ENCODE measurements around the gene XAB2.

The XAB2 gene

GRCh38 chr19:7629347-7630054, at the start of gene XAB2, which contains the start of gene PET100:
Gene XAB2 (minus strand): TSS chr19:7629545. CDS start chr19:7629527, 18 bp downstream.
Gene PET100 (plus strand): TSS chr19:7629793. CDS start chr19:7629834, 41 bp downstream.
- peak; percentile 43; the same call in 1 of the 2 replicates for TF ChIP-seq POLR2A (IDR thresholded peaks at IDR 0.05; ENCODE audit: low read depth, low read length)
- FAIRE-seq (peak; percentile 93), DNase-seq (ENCODE audit: insufficient read length, low spot score) (peak; percentile 100)

DNA sequence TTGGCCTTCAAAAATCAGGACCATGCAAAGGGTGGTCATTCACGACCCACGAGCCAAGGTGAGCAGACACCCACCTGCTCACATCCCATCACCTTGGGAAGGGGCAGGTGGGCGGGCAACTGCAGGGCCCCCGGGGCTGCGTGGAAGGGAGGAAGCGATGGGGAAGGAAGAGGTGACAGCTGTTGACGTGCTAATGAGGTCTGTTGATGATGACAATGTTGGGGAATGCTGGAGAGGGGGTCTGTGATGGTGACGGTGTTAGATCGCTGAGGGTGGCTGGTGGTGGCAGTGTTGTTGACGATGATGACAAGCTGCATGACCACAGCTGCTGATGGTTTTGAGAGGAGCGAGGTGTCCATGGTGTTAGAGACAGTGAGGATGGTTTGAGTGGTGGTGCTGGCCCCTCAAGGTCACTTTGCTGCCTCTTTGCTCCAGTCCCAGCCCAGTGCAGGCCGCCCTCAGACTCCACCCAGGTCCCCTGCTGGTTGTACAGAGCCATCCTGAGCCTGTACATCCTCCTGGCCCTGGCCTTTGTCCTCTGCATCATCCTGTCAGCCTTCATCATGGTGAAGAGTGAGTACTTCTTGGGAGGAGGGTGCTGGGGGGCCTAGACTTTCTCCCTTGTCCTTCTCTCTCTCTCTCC, 48.4 kb upstream of the XAB2 start:
- FAIRE-seq: no peak
- DNase-seq (ENCODE audit: insufficient read length, low spot score): no peak
- TF ChIP-seq POLR2A (IDR thresholded peaks at IDR 0.05; ENCODE audit: low read depth, low read length): no peak; the same call in 1 of the 2 replicates

GRCh38 chr19:7676854-7677253, 47.5 kb upstream of the XAB2 start, which contains the start of gene MCEMP1:
Gene MCEMP1 (plus strand): TSS chr19:7677090. CDS start chr19:7677121, 31 bp downstream.
- TF ChIP-seq POLR2A (IDR thresholded peaks at IDR 0.05; ENCODE audit: low read depth, low read length): no peak
- FAIRE-seq: no peak
- no peak for DNase-seq (ENCODE audit: insufficient read length, low spot score)

GRCh38 chr19:7676376-7676775, 47.0 kb upstream of the XAB2 start:
- DNase-seq (ENCODE audit: insufficient read length, low spot score) (no peak), FAIRE-seq (no peak)
- TF ChIP-seq POLR2A (IDR thresholded peaks at IDR 0.05; ENCODE audit: low read depth, low read length): no peak

- no peak for TF ChIP-seq POLR2A (IDR thresholded peaks at IDR 0.05; ENCODE audit: low read depth, low read length)
- no peak for FAIRE-seq
- DNase-seq (ENCODE audit: insufficient read length, low spot score): peak; percentile 83
These were observed 45.0 kb upstream of the XAB2 start for GRCh38 chr19:7674010-7675005.

DNA sequence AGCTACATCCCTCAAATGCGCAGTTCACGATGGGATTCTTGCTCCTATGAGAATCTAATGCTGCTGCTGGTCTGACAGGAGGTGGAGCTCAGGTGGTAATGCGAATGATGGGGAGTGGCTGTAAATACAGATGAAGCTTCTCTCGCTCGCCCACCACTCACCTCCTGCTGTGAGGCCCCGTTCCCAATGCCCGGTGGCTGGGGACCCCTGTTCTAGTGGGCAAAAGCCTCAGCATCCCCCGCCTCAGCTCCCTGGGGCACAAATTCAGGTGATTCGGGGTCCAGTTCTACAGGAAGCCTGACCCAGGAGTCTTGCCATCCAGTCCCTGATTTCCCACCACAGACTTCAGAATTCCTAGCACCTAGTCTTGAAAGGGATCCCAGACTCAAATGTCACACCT, 43.2 kb upstream of the XAB2 start:
- TF ChIP-seq POLR2A (IDR thresholded peaks at IDR 0.05; ENCODE audit: low read depth, low read length): no peak
- no peak for FAIRE-seq
- no peak for DNase-seq (ENCODE audit: insufficient read length, low spot score)

GRCh38 chr19:7670790-7671189, 41.4 kb upstream of the XAB2 start:
- FAIRE-seq (no peak), DNase-seq (ENCODE audit: insufficient read length, low spot score) (no peak)
- TF ChIP-seq POLR2A (IDR thresholded peaks at IDR 0.05; ENCODE audit: low read depth, low read length): no peak

DNA sequence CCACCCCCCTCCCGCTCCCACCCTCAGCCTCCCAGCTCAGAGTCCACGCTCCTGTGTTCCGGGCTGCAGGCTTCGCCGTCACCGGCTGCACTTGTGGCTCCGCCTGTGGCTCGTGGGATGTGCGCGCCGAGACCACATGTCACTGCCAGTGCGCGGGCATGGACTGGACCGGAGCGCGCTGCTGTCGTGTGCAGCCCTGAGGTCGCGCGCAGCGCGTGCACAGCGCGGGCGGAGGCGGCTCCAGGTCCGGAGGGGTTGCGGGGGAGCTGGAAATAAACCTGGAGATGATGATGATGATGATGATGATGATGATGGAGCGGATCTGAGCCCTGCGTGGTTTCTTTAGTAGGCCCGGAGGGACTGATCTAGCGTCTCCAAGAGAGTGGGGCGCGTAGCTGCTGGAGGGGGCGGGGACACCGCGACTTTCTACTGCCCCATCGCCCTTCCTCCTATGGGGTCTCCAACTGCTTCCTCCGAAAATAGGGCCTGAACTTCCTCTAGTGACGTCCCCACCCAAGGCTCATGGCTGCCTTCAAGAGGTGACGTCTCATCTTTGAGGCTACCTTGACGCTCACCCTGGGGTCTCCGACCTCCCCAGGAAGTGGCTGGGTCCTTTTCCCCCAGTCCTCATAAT, 40.9 kb upstream of the XAB2 start:
- FAIRE-seq: no peak
- no peak for TF ChIP-seq POLR2A (IDR thresholded peaks at IDR 0.05; ENCODE audit: low read depth, low read length)
- no peak for DNase-seq (ENCODE audit: insufficient read length, low spot score)

DNA sequence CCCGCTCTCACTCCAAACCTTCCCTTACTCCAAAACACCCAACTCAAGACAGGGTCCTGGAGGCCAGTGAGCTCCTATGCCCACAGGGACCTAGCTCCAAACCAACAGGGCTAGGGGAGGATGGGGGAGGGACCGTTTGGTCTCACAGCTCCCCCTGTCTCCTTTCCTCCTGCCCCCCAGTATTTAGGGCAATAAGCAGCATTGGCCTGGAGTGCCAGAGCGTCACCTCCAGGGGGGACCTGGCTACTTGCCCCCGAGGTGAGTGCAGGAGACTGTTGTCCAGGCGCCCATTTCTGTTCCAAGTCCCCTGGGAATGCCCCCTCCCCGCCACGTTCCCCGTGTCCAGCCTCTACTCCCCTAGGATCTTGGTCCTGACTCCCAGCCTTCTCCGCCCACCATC, 40.3 kb upstream of the XAB2 start:
- TF ChIP-seq POLR2A (IDR thresholded peaks at IDR 0.05; ENCODE audit: low read depth, low read length): no peak
- DNase-seq (ENCODE audit: insufficient read length, low spot score) (no peak), FAIRE-seq (no peak)

GRCh38 chr19:7668842-7669241, 39.5 kb upstream of the XAB2 start, which contains the start of gene RETN:
Gene RETN (plus strand): TSS chr19:7669049. CDS start chr19:7669327, 278 bp downstream.
- FAIRE-seq: no peak

DNA sequence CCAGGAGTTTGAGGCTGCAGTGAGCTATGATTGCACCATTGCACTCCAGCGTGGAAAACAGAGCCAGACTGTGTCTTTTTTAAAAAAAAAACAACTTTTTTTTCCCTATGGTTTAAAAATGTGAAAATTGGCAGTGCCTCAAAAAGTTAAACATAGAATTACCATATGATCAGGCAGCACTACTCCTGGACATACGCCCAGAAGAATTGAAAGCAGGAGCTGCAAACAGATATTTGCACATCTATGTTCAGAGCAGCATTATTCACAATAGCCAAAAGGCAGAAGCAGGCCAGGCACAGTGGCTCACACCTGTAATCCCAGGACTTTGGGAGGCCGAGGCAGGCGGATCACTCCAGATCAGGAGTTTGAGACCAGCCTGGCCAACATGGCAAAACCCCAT, 35.7 kb upstream of the XAB2 start:
- TF ChIP-seq POLR2A (IDR thresholded peaks at IDR 0.05; ENCODE audit: low read depth, low read length): no peak
- DNase-seq (ENCODE audit: insufficient read length, low spot score) (no peak), FAIRE-seq (no peak)

More at GRCh38 chr19:7668842-7669241, 39.5 kb upstream of the XAB2 start, which contains the start of gene RETN:
- TF ChIP-seq POLR2A (IDR thresholded peaks at IDR 0.05; ENCODE audit: low read depth, low read length): no peak
- no peak for DNase-seq (ENCODE audit: insufficient read length, low spot score)

- DNase-seq (ENCODE audit: insufficient read length, low spot score) (no peak), FAIRE-seq (no peak)
- TF ChIP-seq POLR2A (IDR thresholded peaks at IDR 0.05; ENCODE audit: low read depth, low read length): no peak
These were observed 34.4 kb upstream of the XAB2 start for GRCh38 chr19:7663706-7664105.

GRCh38 chr19:7662657-7663056, 33.3 kb upstream of the XAB2 start:
- TF ChIP-seq POLR2A (IDR thresholded peaks at IDR 0.05; ENCODE audit: low read depth, low read length): no peak
- FAIRE-seq (no peak), DNase-seq (ENCODE audit: insufficient read length, low spot score) (no peak)
